Activated CD8-positive, alpha-beta memory T cell treated with anti-CD3 and anti-CD28 coated beads, Interleukin-2, amount 50 U/mL, for 48 hours (primary cell): Measurements from ENCODE around the gene BACH2.
A peak's percentile ranks its signal among the peaks of the same experiment; 100 is the strongest.

Source experiments
- DNase-seq: peaks from one replicate; pipeline ENCODE4 v3.0.0-alpha.2; 2020

The BACH2 gene

DNA sequence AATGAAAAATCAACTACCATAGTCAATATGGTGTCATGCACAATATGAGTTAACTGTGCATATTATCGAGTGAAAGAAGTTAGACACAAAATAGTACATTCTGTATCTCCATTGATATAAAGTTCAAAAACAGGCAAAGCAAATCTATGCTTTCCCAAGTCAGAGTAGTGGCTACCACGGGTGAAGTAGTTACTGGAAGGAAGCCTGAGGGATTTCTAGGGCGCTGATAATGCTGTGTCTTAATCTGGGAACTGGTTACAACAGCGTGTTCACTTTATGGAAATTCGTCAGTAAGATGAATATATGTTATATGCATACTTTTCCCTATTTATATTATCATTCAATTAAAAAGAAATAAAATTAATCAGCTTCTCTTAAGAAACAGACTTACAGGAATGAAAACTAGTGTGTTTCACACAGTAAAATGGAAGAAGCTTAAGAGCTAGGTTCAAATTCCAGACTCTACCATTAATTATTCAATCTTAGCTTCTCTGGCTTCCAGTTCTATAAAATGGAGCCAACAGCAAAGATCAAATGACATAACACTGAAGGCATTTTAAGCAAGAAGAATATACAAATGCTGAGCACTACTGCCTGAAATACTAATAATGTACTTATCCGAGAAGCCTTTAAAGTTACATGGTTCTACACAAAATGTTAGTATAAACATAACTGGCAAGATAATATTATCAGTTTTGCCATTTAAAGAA, 19.2 kb downstream of the BACH2 start:
- no peak for DNase-seq

DNA sequence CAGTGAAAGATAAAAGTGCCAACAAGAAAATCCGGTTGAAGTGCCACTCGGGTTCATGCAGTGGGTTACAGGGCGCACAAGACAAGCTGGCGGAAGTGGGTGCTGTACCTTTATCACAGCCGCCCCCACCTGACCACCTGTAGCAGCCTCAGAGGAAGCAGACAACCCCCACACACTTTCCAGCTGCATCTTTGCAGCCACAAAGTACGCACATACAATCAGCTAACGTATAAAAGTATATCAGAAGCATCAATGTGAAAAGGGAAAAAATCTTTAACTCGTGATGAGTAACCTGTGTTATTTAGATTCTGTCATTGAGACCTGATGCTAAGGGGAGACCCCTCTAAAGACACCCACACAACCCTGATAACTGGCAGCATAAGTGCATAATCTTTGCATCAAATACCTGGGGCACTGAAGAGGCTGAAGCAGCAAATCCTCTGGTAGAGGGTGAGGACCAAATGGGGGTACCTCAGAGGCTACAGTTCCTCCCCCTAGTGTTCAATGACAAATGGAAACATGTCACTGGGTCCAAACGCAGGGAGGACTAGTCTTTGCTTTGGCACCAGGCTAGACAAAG, 22.1 kb downstream of the BACH2 start:
- peak; percentile 89 for DNase-seq

DNA sequence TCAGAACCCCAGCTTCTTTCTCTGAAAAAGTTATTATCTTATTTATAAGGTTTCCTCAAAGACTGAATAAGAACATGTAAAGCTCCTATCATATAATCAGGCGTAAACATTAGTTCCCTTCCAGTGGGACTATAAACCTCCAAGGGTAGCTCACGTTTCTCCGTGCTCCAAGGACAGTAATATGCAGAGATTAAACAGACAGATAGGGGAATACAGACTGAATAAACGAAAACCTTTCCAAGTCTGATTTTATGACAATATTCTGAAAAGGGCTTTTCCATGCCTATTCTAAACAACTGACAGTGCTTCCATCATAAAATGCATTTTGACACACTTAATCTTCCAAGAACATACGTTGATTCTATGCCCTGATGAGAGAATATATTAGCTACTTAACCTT, 22.8 kb downstream of the BACH2 start:
- DNase-seq, result no peak

DNA sequence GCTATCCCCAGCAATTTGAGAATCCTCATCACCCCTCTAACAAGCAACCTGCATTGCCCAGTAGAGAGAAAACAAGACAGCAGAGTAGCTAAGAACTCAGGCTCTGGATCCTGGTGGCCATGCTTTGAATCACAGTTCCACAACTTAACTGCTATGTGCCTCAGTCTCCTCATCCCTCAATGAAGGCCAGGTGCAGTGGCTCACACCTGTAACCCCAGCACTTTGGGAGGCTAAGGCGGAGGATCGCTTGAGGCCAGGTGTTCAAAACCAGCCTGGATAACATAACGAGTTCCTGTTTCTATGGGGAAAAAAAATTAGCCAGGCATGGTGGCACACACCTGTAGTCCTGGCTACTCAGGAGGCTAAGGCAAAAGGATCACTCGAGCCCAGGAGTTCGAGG, 23.7 kb downstream of the BACH2 start:
- DNase-seq, result no peak

DNA sequence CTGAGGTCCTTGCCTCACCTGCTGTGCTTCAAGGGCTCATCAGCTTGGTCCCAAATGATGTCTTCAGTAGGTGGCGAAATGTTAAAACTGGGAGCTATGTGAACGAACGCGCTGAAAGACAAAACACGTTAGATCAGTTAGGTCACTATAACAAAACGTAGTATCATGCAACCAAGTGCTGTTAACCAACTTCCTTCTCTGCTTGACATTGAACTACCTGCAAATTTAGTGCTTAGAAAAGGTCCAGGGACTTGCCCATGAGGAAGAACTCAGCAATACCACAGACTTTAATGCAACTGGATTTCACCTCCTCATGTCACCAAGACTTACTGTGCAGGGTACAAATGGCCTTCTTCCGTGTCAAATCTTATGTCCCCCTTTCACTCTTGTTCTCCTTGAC, 24.8 kb downstream of the BACH2 start:
- no peak for DNase-seq

DNA sequence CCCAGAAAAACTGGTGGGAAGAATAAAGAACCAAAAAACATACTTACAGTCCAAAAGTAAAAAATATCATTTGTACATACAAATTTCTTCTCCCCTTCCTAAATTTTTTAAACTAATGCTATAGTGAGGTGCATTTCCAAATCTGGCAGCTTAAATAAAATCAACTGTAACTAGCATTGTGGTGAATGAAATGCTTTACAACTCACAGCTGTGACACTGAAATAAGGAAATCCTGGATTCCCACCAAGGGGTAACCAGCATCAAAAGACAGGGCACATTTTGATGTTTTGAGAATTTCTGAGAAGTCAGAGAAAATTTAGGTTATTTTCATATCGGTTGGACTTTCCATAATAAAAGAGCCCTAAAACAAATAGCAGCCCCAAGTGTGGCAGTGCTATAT, 27.3 kb downstream of the BACH2 start:
- DNase-seq, result no peak

DNA sequence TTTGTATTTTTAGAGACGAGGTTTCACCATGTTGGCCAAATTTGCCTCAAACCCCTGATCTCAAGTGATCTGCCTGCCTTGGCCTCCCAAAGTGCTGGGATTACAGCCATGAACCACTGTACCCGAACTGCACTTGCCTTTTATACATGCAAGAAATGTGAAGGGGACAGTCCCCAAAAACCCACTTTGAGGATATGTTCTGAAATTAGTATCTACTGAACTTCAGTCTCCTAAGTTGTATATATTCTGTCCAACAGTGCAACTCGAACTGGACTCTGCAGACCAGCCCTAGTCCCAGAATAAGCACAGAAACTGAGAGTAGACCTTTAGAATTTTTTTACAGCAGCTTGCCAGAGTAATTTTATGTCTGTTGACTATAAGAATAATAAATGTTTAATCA, 28.5 kb downstream of the BACH2 start:
- DNase-seq, result no peak

DNA sequence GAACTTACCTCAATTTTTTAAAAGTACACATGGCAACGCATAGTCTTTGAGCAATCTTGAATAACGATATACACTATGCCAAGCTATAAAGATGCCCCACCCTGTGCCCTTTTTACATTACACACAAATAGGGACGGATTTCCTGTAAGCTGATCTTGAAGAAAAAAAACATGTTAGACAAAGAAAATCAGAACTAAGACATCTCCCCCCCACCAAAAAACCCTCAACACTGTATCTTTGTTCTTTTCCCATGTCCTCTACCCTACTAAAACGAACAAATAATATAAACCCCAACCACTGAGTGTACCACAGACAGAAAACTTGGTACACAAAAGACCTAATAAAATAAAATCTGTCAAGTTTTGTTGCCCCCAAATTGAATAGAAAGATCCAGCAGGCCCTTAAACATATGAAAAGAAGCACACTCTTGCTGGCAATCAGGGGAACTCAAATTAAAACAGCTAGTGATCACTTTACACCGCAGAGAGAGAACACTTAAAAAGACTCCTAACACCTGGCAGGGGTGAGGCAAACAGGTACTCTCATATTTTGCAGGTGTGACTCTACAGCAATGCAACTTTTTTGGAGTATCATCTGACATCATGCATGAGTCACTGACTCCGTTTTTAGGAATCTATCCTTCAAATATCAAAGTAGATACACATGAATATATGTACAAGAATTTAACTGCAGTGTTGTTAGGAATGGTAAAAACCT, 29.6 kb downstream of the BACH2 start:
- DNase-seq, result no peak

DNA sequence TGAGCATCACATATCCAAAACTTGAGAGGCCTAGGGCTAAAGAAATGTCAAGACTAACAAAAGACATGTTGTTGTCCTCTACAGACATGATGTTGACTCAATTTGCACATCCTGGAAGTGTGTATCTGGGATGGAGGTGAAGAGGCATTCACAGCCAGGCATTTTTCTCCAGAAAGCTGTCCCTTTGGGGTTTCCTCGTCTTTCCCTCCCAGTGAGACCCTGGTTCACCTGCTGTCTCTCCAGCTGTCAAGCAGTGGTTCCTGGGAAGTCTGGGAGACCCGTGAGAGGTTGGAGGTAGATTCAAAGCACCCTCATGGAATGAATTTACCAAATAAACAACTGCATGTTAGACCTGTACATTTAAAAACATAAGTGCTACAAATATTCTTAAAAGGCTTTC, 32.1 kb downstream of the BACH2 start:
- DNase-seq, result no peak

DNA sequence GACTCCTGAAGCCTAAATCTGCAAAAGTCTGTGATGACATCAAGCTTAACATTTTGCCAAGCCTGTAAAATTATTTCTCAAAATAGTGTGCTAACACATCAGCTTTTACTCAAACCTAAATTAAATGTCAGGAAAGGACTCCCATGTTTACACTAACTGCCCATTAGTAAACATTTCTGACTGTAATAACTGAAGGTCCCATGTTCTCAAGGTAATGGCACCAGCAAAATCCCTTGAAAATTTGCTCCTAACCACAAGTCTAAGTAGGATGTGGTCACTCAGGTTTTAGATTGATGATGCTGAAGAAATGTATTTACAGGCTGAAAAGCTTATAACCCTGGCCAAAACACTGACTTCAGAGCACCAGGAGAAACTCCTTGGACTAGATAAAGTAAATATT, 33.0 kb downstream of the BACH2 start:
- no peak for DNase-seq

DNA sequence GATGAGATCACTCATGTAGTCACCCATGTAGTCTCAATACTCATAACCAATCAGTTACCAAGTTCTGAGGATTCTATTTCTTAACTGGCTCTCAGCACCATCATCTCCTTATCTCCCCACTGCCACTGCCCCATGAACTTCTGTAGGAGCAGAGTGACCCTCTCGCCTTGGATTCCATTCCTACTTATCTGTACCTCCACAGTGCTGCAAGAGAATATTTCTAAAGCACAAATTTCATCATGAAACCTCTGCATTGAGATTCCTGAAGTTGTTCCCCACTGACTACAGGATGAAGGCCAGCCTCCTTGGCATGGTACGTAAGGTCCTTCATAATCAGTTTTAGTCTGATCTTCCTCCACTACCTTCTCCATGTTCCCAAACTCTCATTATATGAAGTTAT, 34.8 kb downstream of the BACH2 start:
- no peak for DNase-seq

DNA sequence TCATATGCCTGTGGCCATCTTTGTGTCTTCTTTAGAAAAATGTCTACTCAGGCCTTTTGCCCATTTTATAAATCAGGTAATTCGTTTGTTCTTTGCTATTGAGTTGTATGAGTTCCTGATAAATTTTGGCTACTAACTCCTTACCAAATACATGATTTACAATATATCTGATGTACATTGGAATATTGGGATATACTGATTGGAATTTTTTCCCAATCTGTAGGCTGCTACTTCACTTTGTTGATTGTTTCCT, 39.2 kb downstream of the BACH2 start:
- DNase-seq, result no peak

DNA sequence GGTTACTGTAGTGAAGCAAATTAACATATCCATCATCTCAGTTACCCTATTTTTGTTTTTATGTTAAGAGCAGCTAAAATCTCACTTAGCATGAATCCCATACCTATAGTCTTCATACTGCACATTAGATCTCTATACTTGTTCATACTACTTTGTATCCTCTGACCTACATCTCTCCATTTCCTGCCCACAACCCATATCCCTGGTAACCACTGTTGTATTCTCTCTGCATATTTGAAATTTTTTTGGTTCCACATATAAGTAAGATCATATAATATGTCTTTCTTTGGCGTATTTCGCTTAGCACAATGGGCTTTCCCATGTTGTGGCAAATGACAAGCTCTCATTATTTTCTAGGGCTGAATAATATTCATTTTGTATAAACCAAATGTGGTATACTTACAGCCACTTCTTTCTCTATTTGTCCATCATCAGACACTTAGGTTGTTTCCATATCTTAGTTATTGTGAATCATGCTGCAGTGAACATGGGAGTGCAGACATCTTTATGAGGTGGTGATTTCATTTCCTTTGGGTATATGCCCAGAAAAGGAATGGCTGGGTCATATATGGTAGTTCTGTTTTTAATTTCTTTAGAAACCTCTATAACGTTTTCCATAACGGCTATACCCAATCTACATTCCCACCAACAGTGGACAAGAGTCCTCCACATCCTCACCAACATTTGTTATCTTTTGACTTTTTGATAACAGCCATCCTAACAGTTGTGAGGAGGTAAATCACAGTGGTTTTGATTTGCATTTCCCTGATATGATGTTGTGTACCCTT, 39.8 kb downstream of the BACH2 start:
- no peak for DNase-seq

DNA sequence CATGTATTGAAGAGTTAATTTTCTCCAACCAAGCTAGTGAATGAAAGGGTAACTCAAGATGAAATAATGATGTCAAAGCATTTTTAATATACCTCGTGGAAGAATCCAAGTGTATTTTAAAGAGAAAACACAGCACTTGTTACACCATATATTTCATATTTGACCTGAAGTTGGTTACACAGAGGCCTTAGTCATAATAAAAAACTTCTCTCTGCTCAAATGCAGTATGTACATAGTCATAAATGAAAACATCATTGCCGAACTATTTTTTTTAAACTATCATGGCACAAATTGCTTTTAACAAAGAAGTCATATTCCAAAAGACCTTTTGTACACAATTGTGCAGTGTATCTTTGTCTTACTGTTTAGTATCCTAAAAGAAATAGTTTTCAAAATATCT, 43.0 kb downstream of the BACH2 start:
- DNase-seq, result no peak

DNA sequence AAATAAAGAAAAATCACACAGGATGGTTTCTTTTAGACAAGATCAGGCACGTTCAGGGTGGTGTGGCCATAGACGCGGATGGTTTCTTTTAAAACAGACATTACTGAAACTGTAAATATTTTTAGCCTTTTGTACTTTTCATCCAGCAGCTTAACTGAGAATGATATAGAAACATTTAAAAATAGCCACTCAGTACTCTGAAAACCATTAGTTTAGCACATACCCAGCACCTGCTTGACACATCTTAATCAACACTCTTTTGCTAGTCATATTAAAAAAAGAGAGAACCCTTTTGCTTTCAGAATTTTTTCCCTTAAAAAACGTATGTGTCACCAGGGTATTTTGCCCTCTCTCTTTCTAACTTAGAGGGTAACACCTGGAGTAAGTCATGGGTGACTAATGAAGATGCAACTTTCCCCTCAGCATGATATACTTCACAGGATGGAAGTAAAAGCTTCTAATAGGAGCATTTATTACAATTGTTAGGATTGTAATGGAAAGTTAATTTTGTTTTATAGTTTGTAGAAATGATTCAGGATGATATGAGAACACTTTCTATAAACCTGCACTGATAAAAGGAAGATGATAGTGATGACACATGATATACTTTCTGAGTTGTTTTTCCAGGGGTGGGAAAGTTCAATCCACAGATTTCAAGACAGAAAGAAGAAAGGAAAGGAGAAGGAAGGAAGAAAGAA, 45.2 kb downstream of the BACH2 start:
- DNase-seq, result no peak

DNA sequence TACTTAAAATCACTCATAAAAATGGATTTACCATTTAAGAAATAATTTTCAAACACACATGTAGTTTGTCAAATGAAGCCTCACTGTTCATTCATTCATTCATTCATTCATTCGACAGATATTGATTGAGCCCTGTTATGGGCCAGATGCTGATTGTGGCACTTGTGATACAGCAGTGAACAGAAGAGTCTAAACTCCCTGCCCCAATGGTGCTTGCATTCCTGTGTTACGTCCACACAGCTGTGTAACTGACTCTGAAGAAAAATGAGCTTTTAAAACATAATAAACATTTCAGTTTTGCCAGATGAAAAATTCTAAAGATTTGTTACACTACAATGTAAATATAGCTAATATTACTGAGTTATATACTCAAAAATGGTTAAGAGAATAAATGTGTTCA, 46.2 kb downstream of the BACH2 start:
- DNase-seq, result no peak

DNA sequence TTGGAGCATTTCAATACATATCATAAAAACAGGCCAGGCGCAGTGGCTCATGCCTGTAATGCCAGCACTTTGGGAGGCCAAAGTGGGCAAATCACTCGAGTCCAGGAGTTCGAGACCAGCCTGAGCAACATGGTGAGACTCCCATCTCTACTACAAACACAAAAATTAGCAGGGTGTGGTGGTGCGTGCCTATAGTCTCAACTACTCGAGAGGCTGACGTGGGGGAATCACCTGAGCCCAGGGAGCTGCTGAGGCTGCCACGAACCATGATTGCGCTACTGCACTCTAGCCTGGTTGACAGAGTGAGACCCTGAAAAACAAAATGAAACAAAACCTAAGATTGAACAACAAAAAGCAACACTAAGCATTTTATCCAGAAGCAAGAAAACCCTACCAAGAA, 47.2 kb downstream of the BACH2 start:
- peak; percentile 76 for DNase-seq

DNA sequence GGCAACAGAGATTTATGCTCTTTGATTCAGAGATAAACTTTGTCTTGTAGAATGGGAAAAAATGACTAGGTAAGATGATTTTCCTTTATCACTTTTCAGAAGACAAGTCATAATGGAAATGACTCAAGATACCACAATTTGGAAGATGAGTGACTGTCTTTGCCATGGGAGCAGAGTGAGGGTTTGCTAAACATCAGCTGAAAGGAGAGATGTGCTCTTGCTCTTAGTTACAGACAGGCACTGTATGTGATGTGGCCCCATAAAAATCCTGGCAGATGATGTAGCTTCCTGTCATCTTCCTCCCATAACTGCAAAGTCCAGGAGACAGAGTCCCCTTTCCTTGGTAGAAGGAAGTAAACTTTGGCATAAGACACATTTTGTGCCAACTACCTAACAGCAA, 47.6 kb downstream of the BACH2 start:
- DNase-seq, result no peak

DNA sequence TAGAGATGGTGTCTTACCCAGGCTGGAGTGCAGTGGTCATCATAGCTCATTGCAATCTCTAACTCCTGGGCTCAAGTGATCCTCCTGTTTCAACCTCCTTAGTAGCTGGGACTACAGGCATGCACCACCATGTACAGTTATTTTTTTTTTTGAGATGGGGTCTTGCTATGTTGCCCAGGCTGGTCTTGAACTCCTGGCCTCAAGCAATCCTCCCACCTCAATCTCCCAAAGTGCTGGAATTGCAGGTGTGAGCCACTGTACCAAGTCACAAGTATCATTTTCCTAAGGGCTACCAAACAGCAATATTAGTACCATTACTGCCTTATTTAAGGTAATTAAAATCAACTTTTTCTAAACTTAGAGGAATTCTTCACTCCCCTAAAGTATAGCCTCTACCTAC, 49.4 kb downstream of the BACH2 start:
- no peak for DNase-seq

DNA sequence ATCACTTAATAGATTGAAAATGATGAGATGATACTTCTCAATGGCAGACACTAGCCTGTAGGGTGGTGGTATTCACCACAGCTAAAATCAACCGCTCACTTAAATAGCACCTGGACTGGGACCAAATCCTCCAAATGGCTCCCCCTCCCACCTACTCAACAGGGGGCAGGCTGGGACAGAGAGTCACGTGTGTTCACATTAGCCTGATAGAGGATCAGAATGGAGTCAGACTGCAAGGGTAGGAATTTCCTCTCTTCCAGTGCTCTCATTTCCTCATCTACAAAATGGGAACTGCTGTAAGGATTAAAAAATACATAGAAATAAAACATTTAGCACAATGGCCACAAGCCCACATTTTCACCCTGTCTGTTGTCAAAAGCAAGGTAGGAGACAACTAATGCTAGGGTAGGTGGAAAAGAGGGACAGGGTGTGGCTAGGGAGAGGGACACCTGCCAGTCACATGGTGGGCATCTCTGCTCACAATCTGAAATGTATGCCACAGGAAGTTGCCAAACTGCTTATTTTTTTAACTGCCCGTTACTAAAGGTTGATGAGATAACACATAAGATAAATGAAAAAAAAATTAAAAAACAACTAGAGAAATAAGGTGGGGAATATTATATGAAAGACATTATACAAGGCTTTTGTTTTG, 55.3 kb downstream of the BACH2 start:
- no peak for DNase-seq

DNA sequence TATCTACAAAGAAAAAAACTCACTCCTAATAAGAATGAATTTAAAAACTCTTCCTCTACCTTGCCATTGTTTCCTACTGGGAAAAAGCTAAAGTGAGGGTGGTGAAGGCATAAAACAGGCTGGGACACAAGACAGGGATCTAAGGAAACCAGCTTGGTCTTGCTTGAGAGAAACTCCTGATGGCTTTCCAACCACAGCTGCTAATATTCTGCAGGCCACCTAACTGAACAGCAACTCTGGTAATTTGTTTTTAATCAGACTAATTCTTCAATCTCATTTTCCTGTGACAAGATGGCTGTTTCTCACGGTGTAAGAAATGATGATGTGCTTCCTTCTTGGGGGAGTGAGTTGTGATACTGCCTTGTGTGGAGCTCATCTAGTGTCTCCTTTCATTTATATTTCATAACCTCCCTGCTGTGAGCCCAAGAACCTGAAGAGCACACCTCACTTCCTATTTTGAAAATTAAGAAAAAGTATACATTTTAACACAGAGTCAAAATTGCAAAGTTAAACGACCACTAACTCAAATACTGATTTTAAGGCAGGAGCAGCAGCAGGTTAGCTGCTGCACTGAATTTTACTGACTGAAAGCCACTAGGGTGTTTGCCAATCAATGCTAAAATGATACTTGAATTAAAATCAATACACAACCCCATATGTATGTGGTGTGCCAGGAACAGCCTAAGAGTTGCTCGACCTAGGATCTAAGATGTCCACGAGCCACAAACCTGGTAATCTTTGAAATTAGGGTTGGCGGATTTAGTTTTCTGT, 58.0 kb downstream of the BACH2 start:
- DNase-seq, result no peak

DNA sequence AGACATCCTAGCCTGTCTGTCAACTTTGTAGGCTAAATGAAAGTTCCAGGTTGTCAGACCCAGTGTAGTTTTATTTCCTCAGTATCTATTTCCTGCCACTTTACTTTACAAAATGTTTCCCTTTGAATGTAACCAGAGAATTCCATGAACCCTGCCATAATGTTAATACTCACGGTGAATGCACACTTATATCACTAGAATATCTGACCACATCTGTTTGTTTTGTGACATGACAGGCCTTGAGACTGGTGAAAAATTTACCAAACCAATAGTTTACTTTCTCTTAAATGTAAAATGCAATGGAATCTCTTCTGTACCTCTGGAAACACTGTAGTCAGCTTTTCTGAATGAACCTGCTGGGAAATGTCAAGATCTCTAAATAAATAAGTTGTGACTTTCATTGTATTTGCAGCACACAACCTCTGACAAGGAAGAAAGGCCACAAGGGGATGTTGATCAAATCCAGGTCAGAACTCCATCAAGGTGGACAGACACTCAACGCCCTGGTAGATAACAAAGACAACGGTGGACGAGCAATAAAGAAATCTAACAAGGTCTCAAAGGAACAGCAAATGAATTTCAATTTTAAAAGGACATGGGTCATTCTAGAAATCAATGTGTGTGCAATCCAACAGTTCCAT, 59.2 kb downstream of the BACH2 start:
- DNase-seq, result no peak
